HG03378 (cell line): ENCODE results near the gene ZC3HAV1.
"Not testable (repeated sequence)": the region's sequence is repeated elsewhere in the genome, so short reads cannot be mapped to it uniquely, and the experiment has no call there.

Experiments
- ATAC-seq: cut with Tn5 transposase; IDR thresholded peaks from one replicate; pipeline ENCODE4 v1.9.1; 2021; ENCODE audit warnings: mild to moderate bottlenecking, moderate library complexity; ENCODE audit not compliant: unreplicated experiment

ZC3HAV1 gene

GRCh38 chr7:139026551-139026950 is 83.0 kb downstream of the ZC3HAV1 start:
- no peak for ATAC-seq

GRCh38 chr7:139025861-139026260 is 83.7 kb downstream of the ZC3HAV1 start:
- not testable (repeated sequence) for ATAC-seq

GRCh38 chr7:139023076-139023475 is 86.4 kb downstream of the ZC3HAV1 start:
- no peak for ATAC-seq

- ATAC-seq: no peak
Observed at GRCh38 chr7:139022286-139022685, 87.2 kb downstream of the ZC3HAV1 start.

- no peak for ATAC-seq
Observed at GRCh38 chr7:139018910-139019309, 90.6 kb downstream of the ZC3HAV1 start.

- ATAC-seq: peak; percentile 88
Observed at GRCh38 chr7:139016931-139017511, 92.5 kb downstream of the ZC3HAV1 start.

- ATAC-seq: no peak
Observed at GRCh38 chr7:139011373-139011772, 98.1 kb downstream of the ZC3HAV1 start.

GRCh38 chr7:139004321-139005090 is 105.0 kb downstream of the ZC3HAV1 start:
- no peak for ATAC-seq

GRCh38 chr7:138999414-138999813 is 110.1 kb downstream of the ZC3HAV1 start:
- ATAC-seq: no peak
